Measurements from ENCODE around the gene MYO1H. TPM values are rescaled to one million over a fixed set of nuclear protein-coding genes. Genes with fewer than 3 reads are reported as not detected.

MYO1H gene
- total and polyA plus RNA-seq, 2 of the 8 experiments (the other 6 are each of a cell fraction or from before 2014, with no cell fraction given) = 0.03 TPM; not detected in 1

GRCh38 chr12:109493938-109494337, 146.2 kb downstream of the MYO1H start (continued):
- no peak for TF ChIP-seq SAP30 (IDR thresholded peaks at IDR 0.05; ENCODE audit: insufficient read depth, insufficient replicate concordance, low read length)
- TF ChIP-seq, protein P1, sequence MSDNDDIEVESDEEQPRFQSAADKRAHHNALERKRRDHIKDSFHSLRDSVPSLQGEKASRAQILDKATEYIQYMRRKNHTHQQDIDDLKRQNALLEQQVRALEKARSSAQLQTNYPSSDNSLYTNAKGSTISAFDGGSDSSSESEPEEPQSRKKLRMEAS (IDR thresholded peaks at IDR 0.05) = no peak
- no peak for TF ChIP-seq CTCF (IDR thresholded peaks at IDR 0.05; ENCODE audit: control extremely low read depth in 1 of 3, insufficient read depth in 1 of 3, low read depth in 1 of 3, low read length in 3 of 3)
- no peak for TF ChIP-seq ZNF274 (IDR thresholded peaks at IDR 0.05; ENCODE audit: borderline replicate concordance, extremely low read depth, low read length)
- no peak for TF ChIP-seq BACH1 (IDR thresholded peaks at IDR 0.05; ENCODE audit: low read length)
